ENCODE results near the gene WFDC9.
"Not testable (repeated sequence)": the region's sequence is repeated elsewhere in the genome, so short reads cannot be mapped to it uniquely, and the experiment has no call there.

WFDC9 gene

DNA sequence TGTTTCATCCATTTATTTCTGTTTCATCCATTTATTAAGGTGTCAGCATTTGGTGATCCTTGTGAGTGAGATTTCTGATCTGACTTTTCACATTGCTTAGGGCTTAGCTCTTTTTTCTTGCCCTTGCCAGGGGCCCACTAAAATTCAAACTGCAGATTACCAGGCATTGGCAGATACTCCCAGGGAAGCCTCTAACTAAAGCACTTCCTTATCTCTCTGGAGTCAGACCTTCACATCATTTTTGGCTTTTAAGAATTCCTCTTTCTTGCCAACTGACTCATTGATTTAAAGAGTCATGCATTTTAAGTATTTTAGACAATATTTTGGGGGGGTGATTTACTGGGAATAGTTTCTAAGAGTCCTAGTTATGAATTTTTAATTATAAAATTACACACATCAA lies 49.4 kb downstream of the WFDC9 start:
- TF ChIP-seq SUZ12 (IDR thresholded peaks at IDR 0.05; ENCODE audit: extremely low read depth, insufficient read depth, insufficient read length) (no peak), ZNF274 (IDR thresholded peaks at IDR 0.05; ENCODE audit: low read depth, low read length) (no peak), YY1 (IDR thresholded peaks at IDR 0.05; ENCODE audit: insufficient read depth, insufficient read length) (no peak)
- Histone ChIP-seq H3K4me3 (ENCODE audit: insufficient read length, low read depth) (no peak overlapping the region), H3K9ac (ENCODE audit: insufficient read length, low read depth) (no peak overlapping the region), H3K36me3 (ENCODE audit: insufficient read depth, insufficient read length, low read length) (no peaks in the 10 kb centered on the region), H3K9me3 (ENCODE audit: insufficient read depth, low read length) (no peaks in the 10 kb centered on the region), H3K4me1 (ENCODE audit: insufficient read depth, insufficient read length) (no peaks in the 10 kb centered on the region), H3K27me3 (ENCODE audit: insufficient read depth, insufficient read length) (no peaks in the 10 kb centered on the region)
- DNase-seq (ENCODE audit: low read depth, low spot score): no peak

DNA sequence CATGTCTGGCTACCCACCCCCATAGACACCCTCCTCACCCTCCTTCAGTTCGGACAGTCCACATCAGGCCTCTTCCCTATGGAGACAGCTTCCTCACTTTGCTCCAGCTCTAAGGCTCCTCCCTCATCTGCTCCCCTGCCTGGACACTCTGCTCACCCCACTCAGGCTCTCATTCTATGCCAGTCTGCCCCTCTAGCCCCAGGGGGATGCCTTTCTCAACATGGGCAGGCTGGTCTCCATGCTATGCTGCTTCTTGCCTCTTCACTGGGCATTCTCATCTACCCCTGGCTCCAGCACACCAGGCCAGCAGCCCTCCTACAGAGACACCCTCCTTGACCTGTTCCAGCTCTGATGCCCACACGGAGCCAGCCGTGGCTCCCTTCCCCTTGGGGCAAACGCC lies 51.9 kb downstream of the WFDC9 start, which contains the start of gene WFDC8:
Gene WFDC8, minus strand, starts transcription at position 101 of the 400 bp plus-strand sequence. Its CDS starts 37 bp downstream, at position 64.
- Histone ChIP-seq H3K9me3 (ENCODE audit: insufficient read depth, low read length) (no peaks in the 10 kb centered on the region; the same call in 1 of the 2 replicates), H3K27me3 (ENCODE audit: insufficient read depth, insufficient read length) (no peaks in the 10 kb centered on the region), H3K4me3 (ENCODE audit: insufficient read length, low read depth) (no peak within 1 kb of the TSS), H3K4me1 (ENCODE audit: insufficient read depth, insufficient read length) (no peaks in the 10 kb centered on the region), H3K36me3 (ENCODE audit: insufficient read depth, insufficient read length, low read length) (no peaks in the 10 kb centered on the region), H3K9ac (ENCODE audit: insufficient read length, low read depth) (no peak within 1 kb of the TSS)
- DNase-seq (ENCODE audit: low read depth, low spot score): no peak
- no peak for TF ChIP-seq YY1 (IDR thresholded peaks at IDR 0.05; ENCODE audit: insufficient read depth, insufficient read length)

DNA sequence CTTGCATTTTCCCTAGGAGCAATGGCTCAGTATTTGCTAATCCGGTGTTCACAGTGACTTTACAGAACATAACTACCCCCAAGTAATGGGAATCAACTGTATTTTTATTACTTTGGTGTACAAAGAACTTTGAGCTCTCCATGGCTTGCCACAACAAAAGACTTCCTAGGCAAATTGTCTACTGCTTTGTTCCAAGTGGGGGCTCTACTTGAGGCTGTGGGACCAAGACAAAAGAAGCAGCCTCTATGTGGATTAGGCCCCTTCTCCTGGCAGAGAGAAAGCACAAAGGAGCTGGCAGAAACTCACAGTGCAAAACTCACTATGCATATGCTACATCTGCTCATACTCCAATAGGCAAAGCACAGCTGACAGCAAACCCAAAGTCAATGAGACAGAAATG lies 52.9 kb downstream of the WFDC9 start:
- peak; percentile 73 for DNase-seq (ENCODE audit: low read depth, low spot score)
- Histone ChIP-seq H3K27me3 (ENCODE audit: insufficient read depth, insufficient read length) (no peaks in the 10 kb centered on the region), H3K4me1 (ENCODE audit: insufficient read depth, insufficient read length) (no peaks in the 10 kb centered on the region), H3K36me3 (ENCODE audit: insufficient read depth, insufficient read length, low read length) (no peaks in the 10 kb centered on the region), H3K9ac (ENCODE audit: insufficient read length, low read depth) (no peak overlapping the region), H3K9me3 (ENCODE audit: insufficient read depth, low read length) (no peaks in the 10 kb centered on the region; the same call in 1 of the 2 replicates), H3K4me3 (ENCODE audit: insufficient read length, low read depth) (no peak overlapping the region)
- TF ChIP-seq SUZ12 (IDR thresholded peaks at IDR 0.05; ENCODE audit: extremely low read depth, insufficient read depth, insufficient read length): no peak
- TF ChIP-seq YY1 (IDR thresholded peaks at IDR 0.05; ENCODE audit: insufficient read depth, insufficient read length): no peak
- no peak for TF ChIP-seq ZNF274 (IDR thresholded peaks at IDR 0.05; ENCODE audit: low read depth, low read length)

DNA sequence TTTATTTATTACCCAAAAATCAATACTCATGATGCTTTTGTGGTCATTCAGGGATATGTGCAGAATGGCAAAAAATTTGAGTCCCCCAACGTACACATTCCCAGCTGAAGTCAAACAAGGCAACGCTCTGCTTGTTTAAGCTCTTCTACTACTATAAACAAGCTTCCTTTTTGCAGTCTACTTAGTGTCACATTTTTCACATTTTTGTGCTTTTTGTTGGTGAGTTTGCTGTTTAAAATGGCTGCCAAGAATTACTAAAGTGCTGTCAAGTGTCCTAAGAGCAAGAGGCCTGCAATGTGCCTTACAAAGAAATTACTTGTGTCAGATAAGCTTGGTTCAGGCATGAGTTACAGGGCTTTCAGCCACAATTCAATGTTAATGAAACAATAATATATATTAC lies 54.1 kb downstream of the WFDC9 start:
- Histone ChIP-seq H3K4me3 (ENCODE audit: insufficient read length, low read depth) (no peak overlapping the region), H3K36me3 (ENCODE audit: insufficient read depth, insufficient read length, low read length) (no peaks in the 10 kb centered on the region), H3K4me1 (ENCODE audit: insufficient read depth, insufficient read length) (no peaks in the 10 kb centered on the region), H3K27me3 (ENCODE audit: insufficient read depth, insufficient read length) (no peaks in the 10 kb centered on the region), H3K9ac (ENCODE audit: insufficient read length, low read depth) (no peak overlapping the region), H3K9me3 (ENCODE audit: insufficient read depth, low read length) (no peaks in the 10 kb centered on the region; the same call in 1 of the 2 replicates)
- DNase-seq (ENCODE audit: low read depth, low spot score): no peak
- TF ChIP-seq YY1 (IDR thresholded peaks at IDR 0.05; ENCODE audit: insufficient read depth, insufficient read length) (no peak), SUZ12 (IDR thresholded peaks at IDR 0.05; ENCODE audit: extremely low read depth, insufficient read depth, insufficient read length) (no peak), ZNF274 (IDR thresholded peaks at IDR 0.05; ENCODE audit: low read depth, low read length) (no peak)

DNA sequence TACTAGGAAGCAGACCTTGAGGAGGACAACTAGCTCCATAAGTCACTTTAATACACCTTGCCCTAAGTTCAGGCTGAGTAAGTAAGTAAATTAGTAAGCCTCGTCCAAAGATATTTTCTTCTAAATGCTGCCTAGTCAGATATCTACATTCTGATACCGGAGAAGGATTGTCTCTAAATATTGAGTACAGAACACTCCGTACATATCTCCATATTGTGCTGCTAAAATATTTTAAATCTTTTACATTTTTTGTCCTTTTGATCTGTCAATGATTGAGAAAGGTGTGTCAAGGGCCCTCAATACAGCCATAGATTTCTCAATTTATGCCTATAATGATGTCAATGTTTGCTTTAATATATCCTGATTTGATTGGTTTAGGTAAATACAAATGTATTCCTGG lies 55.2 kb downstream of the WFDC9 start:
- Histone ChIP-seq H3K36me3 (ENCODE audit: insufficient read depth, insufficient read length, low read length) (no peaks in the 10 kb centered on the region), H3K9ac (ENCODE audit: insufficient read length, low read depth) (no peak overlapping the region), H3K4me3 (ENCODE audit: insufficient read length, low read depth) (no peak overlapping the region), H3K9me3 (ENCODE audit: insufficient read depth, low read length) (no peaks in the 10 kb centered on the region; the same call in 1 of the 2 replicates), H3K4me1 (ENCODE audit: insufficient read depth, insufficient read length) (no peaks in the 10 kb centered on the region), H3K27me3 (ENCODE audit: insufficient read depth, insufficient read length) (no peaks in the 10 kb centered on the region)
- no peak for TF ChIP-seq YY1 (IDR thresholded peaks at IDR 0.05; ENCODE audit: insufficient read depth, insufficient read length)
- no peak for TF ChIP-seq SUZ12 (IDR thresholded peaks at IDR 0.05; ENCODE audit: extremely low read depth, insufficient read depth, insufficient read length)
- no peak for TF ChIP-seq ZNF274 (IDR thresholded peaks at IDR 0.05; ENCODE audit: low read depth, low read length)
- DNase-seq (ENCODE audit: low read depth, low spot score): no peak

DNA sequence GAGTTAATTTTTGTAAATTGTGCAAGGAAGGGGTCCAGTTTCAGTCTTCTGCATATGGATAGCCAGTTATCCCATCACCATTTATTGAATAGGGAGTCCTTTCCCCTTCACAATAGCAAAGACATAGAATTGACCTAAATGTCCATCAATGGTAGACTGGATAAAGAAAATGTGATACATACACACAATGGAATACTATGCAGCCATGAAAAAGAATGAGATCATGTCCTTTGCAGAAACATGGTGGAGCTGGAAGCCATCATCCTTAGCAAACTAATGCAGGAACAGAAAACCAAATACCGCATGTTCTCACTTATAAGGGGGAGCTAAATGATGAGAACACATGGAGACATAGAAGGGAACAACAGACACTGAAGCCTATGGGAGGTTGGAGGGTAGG lies 61.4 kb downstream of the WFDC9 start:
- H3K9ac ChIP-seq (ENCODE audit: insufficient read length, low read depth); H3K36me3 ChIP-seq (ENCODE audit: insufficient read depth, insufficient read length, low read length); H3K9me3 ChIP-seq (ENCODE audit: insufficient read depth, low read length); H3K4me3 ChIP-seq (ENCODE audit: insufficient read length, low read depth); H3K27me3 ChIP-seq (ENCODE audit: insufficient read depth, insufficient read length); H3K4me1 ChIP-seq (ENCODE audit: insufficient read depth, insufficient read length); DNase-seq (ENCODE audit: low read depth, low spot score): not testable (repeated sequence)

DNA sequence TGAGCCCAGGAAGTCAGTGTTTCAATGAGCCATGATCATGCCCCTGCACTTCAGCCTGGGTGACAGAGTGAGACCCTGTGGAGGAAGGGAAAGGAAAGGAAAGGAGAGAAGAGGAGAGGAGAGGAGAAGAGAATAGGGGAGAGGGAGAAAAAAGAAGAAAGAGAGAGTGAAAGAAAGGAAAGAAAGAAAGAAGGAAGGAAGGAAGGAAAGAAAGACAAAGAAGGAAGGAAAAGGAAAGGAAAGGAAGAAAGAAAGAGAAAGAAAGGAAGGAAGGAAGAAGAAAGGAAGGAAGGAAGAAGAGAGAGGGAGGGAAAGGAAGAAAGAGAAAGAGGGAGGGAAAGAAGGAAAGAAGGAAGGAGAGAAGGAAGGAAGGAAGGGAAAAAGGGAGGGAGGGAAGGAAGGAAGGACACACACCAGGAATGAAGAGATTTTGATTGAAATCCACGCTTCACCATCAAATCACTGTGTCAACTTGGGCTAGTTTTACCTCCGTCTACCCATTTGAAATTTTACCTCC lies 66.3 kb downstream of the WFDC9 start:
- TF ChIP-seq YY1 (IDR thresholded peaks at IDR 0.05; ENCODE audit: insufficient read depth, insufficient read length): no peak
- no peak for TF ChIP-seq ZNF274 (IDR thresholded peaks at IDR 0.05; ENCODE audit: low read depth, low read length)
- TF ChIP-seq SUZ12 (IDR thresholded peaks at IDR 0.05; ENCODE audit: extremely low read depth, insufficient read depth, insufficient read length): no peak
- Histone ChIP-seq H3K9ac (ENCODE audit: insufficient read length, low read depth) (no peak overlapping the region), H3K9me3 (ENCODE audit: insufficient read depth, low read length) (no peaks in the 10 kb centered on the region), H3K4me1 (ENCODE audit: insufficient read depth, insufficient read length) (no peaks in the 10 kb centered on the region), H3K36me3 (ENCODE audit: insufficient read depth, insufficient read length, low read length) (no peaks in the 10 kb centered on the region), H3K4me3 (ENCODE audit: insufficient read length, low read depth) (no peak overlapping the region), H3K27me3 (ENCODE audit: insufficient read depth, insufficient read length) (no peaks in the 10 kb centered on the region)
- no peak for DNase-seq (ENCODE audit: low read depth, low spot score)

Measured in NT2/D1 (cell line).